ENCODE results near the gene UST. TPM values are rescaled to one million over a fixed set of nuclear protein-coding genes. Genes with fewer than 3 reads are reported as not detected.

Gene UST
- polyA plus RNA-seq, 1 donor (not counting 4 experiments of a cell fraction or from before 2014, with no cell fraction given), result 6.1 TPM

DNA sequence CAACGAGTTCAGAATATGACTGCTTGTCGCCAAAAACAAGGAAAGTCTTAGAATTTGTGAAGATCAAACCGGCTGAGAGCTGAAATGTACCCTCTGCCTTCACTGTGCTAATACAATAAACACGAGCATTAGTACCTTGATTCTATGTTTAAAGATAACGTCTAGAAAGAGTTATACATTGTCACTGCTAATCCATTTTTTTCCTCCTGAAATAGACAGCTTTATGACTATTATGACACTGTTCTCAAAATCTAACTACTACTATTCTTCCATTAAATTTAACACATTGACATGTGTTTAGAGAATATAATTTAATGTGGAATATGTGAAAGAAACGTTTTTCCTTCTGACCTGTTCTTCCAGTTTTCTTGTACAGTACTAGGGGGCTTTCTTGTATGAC is 204.8 kb downstream of the UST start:
- H3K9me3 ChIP-seq (ENCODE audit: control insufficient read depth, low read depth, low read length), result no peaks in the 10 kb centered on the region
- H2AFZ ChIP-seq (ENCODE audit: control insufficient read depth, low read length), result no peak overlapping the region
- DNase-seq (ENCODE audit: low read depth, low spot score), result no peak
- dilution Hi-C loops (cut with MboI; ENCODE audit: extremely low pct_ligation_motif_present, low sequenced_read_pairs), result no loop called here
- no peaks in the 10 kb centered on the region for H3K79me2 ChIP-seq (ENCODE audit: control insufficient read depth, insufficient read depth, low read length)
- H3K27me3 ChIP-seq (ENCODE audit: control insufficient read depth, extremely low read depth, insufficient read depth, low read length), result no peaks in the 10 kb centered on the region
- no peaks in the 10 kb centered on the region for H4K20me1 ChIP-seq (ENCODE audit: control insufficient read depth, extremely low read depth, insufficient read depth, low read length)
- H3K4me2 ChIP-seq (ENCODE audit: control insufficient read depth, extremely low read depth, insufficient read depth, low read depth, low read length), result no peak overlapping the region
- H3K9ac ChIP-seq (ENCODE audit: control insufficient read depth, extremely low read depth, insufficient read depth, low read length), result no peak overlapping the region
- H3K27ac ChIP-seq (ENCODE audit: control insufficient read depth, insufficient read depth, low read length), result no peak overlapping the region
- TF ChIP-seq EZH2 (IDR thresholded peaks at IDR 0.05; ENCODE audit: low read length) (no peak), CTCF (optimal IDR thresholded peaks at IDR 0.05 in 1 of 3, IDR thresholded peaks at IDR 0.05 in 1 of 3, conservative IDR thresholded peaks at IDR 0.05 in 1 of 3; ENCODE audit: extremely low read depth in 1 of 3, insufficient read depth in 2 of 3, low read length in 3 of 3) (no peak)
- H3K36me3 ChIP-seq (ENCODE audit: control insufficient read depth in 2 of 2, extremely low read depth in 1 of 2, insufficient read depth in 2 of 2, low read length in 2 of 2), result no peaks in the 10 kb centered on the region
- FAIRE-seq, result no peak
- H3K4me3 ChIP-seq (ENCODE audit: control insufficient read depth in 2 of 3, extremely low read depth in 1 of 3, insufficient read depth in 2 of 3, low read depth in 1 of 3, low read length in 3 of 3), result no peak overlapping the region
- no peaks in the 10 kb centered on the region for H3K9me1 ChIP-seq (ENCODE audit: control insufficient read depth, extremely low read depth, insufficient read depth, low read length)
- H3K4me1 ChIP-seq (ENCODE audit: control insufficient read depth, extremely low read depth, insufficient read depth, low read length), result no peaks in the 10 kb centered on the region

DNA sequence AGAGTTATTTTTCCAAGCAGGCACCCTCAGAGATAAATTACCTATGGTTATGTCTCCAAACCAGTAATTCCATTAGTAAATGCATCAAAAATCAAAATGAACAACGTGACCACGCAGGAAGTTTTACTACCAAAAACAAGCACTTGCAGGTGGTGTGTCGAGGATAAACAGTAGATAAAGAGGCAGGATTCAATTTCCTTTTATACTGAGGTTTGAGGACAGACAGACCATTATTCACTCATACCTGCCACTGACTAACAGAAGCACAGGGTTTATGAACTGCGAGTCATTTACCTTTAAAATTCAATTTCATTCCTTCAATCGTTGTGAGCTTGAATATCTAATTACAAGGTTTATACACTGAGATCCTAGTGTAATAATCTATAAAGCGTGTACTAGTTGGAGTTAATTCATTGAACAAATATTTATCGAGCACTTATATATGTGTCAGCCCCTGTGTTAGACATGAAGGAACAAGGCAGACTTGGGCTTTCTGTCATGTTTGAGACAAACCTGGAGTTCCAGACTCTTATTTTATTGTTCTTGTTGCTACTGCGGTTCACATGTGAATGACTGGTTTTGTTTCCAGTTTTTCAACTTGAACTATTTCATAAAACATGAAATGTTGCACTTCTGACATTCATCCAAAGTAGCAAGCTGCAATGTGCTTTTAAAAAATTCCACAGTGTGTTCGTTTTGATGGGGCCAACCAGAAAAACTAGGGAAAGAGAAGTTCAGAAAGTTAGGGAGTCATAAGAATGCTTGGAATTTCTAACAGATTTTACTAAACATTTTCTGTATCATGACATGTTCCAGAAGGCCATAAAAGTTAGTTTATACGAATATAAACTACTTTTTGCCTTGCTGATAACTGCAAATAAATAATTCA is 205.6 kb downstream of the UST start:
- FAIRE-seq (no peak), DNase-seq (ENCODE audit: low read depth, low spot score) (no peak)
- Histone ChIP-seq H3K4me2 (ENCODE audit: control insufficient read depth, extremely low read depth, insufficient read depth, low read depth, low read length) (no peak overlapping the region), H3K4me1 (ENCODE audit: control insufficient read depth, extremely low read depth, insufficient read depth, low read length) (no peaks in the 10 kb centered on the region), H3K9ac (ENCODE audit: control insufficient read depth, extremely low read depth, insufficient read depth, low read length) (no peak overlapping the region), H3K36me3 (ENCODE audit: control insufficient read depth in 2 of 2, extremely low read depth in 1 of 2, insufficient read depth in 2 of 2, low read length in 2 of 2) (no peaks in the 10 kb centered on the region), H3K79me2 (ENCODE audit: control insufficient read depth, insufficient read depth, low read length) (no peaks in the 10 kb centered on the region), H3K4me3 (ENCODE audit: control insufficient read depth in 2 of 3, extremely low read depth in 1 of 3, insufficient read depth in 2 of 3, low read depth in 1 of 3, low read length in 3 of 3) (no peak overlapping the region), H3K27me3 (ENCODE audit: control insufficient read depth, extremely low read depth, insufficient read depth, low read length) (no peaks in the 10 kb centered on the region), H3K27ac (ENCODE audit: control insufficient read depth, insufficient read depth, low read length) (no peak overlapping the region), H2AFZ (ENCODE audit: control insufficient read depth, low read length) (no peak overlapping the region), H4K20me1 (ENCODE audit: control insufficient read depth, extremely low read depth, insufficient read depth, low read length) (no peaks in the 10 kb centered on the region), H3K9me3 (ENCODE audit: control insufficient read depth, low read depth, low read length) (no peaks in the 10 kb centered on the region), H3K9me1 (ENCODE audit: control insufficient read depth, extremely low read depth, insufficient read depth, low read length) (no peaks in the 10 kb centered on the region)
- TF ChIP-seq CTCF (optimal IDR thresholded peaks at IDR 0.05 in 1 of 3, IDR thresholded peaks at IDR 0.05 in 1 of 3, conservative IDR thresholded peaks at IDR 0.05 in 1 of 3; ENCODE audit: extremely low read depth in 1 of 3, insufficient read depth in 2 of 3, low read length in 3 of 3) (no peak), EZH2 (IDR thresholded peaks at IDR 0.05; ENCODE audit: low read length) (no peak)
- dilution Hi-C loops (cut with MboI; ENCODE audit: extremely low pct_ligation_motif_present, low sequenced_read_pairs), result no loop called here
